ENCODE results near the gene ARSJ.
A peak's percentile ranks its signal among the peaks of the same experiment; 100 is the strongest.
"Not testable (repeated sequence)": the region's sequence is repeated elsewhere in the genome, so short reads cannot be mapped to it uniquely, and the experiment has no call there.

ARSJ gene

GRCh38 chr4:113979148-113979904 is at the start of gene ARSJ:
ARSJ (minus strand) TSS chr4:113979647; CDS start chr4:113978834, 813 bp downstream.
- DNase-seq = peak in 1 of 2 experiments; percentile 58

- DNase-seq = no peak
These were observed 48.6 kb upstream of the ARSJ start for GRCh38 chr4:114028071-114028470.

DNA sequence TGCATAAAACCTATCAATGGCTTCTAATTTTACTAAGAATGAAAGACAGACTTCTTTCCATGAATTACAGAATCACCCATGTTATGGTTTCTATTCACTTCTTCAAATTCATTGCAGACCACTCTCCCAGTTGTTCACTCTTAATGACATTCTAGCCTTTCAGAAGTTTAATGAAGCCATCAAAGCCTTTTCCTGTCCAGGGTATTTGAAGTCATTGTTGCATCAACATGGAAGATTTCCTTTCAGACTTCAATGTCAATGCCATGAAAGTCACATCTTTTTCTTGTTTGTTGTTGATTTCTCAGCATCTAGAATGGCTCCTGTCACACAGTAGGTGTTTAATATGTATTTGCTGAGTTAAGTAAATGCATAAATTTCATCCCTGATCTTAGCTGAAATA is 48.1 kb upstream of the ARSJ start:
- DNase-seq = no peak

DNA sequence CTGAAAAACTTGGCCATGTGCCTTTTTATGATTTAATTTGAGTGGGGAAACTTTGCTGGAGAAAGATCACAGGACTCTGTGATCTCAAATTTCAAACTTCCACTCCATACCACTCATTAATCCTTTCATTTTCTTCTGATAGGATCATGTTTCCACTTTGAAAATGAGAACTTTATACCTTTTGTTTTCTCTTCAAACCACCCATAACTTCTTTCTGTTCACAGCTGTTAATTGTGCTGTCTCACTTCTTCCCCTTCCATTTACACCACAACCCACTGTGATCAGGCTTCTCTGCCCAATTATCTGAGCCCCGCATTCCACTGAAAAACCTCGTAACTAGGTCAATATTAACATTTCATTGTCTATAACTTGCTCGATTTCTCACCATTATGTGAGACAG is 47.0 kb upstream of the ARSJ start:
- no peak for DNase-seq

- peak in 1 of 2 experiments; percentile 30 for DNase-seq
These were observed 45.8 kb upstream of the ARSJ start for GRCh38 chr4:114025176-114025777.

DNA sequence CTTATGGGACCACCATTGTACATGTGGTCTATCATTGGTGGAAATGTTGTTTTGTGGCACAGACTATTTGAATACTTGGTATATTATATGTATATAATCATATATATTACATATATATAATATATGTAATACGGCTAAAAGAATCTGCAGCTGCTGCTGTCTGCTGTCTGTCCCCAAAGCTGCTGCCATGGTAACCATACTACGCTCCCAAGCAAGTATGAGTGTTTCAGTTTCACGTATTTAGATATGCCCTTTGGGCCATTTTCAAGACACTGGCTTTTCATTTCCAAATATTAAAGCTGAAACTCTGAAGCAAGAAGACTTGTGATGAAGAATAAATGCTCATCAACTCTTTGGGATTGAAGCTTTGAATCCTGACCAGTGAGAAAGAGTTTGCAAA is 42.0 kb upstream of the ARSJ start:
- no peak for DNase-seq

DNA sequence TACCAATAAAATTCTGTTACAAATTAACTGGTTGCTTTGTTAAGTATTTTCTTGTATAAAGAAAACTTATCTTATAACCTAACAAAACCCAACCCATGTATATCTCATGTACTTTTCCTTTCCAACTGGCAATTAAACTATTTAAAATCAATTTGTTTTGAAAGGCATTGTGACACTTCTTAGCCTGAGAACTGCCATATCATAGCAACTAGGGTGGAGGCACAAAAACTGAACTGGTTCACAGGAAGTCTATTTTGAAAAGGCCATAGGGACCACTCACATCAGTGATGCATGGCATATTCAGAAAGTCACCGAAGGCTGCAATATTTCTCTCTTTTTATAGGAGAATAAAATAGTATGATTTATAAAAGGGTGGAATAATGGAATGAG is 40.5 kb upstream of the ARSJ start:
- DNase-seq = no peak

- DNase-seq = no peak
These were observed 40.0 kb upstream of the ARSJ start for GRCh38 chr4:114019276-114019968.

- DNase-seq = no peak
These were observed 37.9 kb upstream of the ARSJ start for GRCh38 chr4:114017120-114017917.

- DNase-seq = no peak
These were observed 36.0 kb upstream of the ARSJ start for GRCh38 chr4:114015444-114015899.

GRCh38 chr4:114013201-114013600 is 33.8 kb upstream of the ARSJ start:
- DNase-seq = not testable (repeated sequence)

DNA sequence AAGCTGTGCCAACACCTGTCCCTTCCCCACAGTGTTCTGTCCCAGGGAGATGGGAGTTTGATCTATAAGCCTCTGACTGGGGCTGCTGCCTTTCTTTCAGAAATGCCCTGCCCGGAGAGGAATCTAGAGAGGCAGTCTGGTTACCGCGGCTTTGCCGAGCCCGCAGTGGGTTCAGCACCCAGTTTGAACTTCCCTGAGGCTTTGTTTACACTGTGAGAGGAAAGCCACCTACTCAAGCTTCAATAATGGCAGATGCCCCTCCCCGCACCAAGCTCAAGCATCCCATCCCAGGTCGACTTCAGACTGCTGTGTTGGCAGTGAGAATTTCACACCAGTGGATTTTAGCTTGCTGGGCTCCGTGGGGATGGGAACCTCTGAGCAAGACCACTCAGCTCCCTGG is 33.3 kb upstream of the ARSJ start:
- peak in 1 of 2 experiments; percentile 5 for DNase-seq

DNA sequence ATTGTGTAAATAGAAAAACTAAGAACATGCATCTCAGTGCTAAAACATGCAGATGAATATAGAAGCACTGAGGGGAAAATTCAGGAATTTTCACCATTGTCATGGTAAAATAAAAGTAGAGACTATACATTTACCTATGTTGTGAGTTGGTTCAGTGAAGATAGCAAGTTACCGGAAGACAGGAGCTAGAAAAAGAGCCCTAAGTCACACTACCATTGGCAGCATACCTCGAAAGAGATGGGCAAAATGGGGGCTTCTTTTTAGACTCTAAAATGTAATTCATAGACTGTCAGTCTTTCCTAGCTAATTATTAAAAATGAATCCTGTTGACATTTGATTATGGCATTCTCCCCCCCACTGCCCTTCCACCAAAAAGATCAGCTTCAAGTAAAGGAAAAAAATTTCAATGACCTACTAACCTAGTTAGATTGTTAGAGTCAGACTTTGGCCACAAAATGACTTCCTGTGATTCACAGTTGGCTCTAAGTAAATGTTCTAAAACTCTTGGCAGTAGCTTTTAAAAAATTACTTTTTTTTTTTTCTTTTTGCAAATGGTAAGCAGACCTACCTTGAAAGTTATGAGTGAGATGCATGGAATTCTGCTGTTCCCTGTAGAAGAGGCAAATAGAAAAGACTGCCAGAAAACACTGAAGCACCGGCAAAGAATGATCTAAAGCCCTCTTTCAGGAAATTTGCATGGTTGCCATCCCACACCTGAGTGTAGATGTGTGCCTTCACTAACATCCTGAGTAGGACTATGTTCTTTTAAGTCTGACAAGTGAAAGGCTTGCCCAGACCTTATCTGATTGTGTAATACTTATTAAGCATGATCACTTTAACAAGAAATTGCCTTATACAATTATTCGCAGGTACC is 26.4 kb upstream of the ARSJ start:
- DNase-seq = no peak

GRCh38 chr4:114004483-114005226 is 25.2 kb upstream of the ARSJ start:
- not testable (repeated sequence) for DNase-seq

DNA sequence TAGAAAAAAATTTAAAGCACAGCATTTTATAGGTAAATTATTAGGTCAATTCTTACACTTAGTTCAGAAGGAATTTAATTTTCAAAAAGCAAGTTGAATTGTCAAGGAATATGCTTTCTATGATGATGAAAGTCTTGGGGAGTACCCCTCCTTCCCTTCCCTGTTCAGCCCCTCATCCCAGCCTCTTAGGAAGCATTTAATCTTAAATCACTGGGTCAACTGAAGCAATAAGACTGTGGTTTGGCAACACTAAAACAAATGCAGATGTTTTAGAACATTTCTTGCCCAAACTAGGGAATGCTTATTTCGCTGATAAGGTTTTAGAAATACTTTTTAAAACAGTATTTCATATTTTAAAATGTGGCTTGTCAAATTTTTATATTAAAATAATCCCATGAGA is 19.1 kb upstream of the ARSJ start:
- DNase-seq = no peak

- no peak for DNase-seq
These were observed 18.6 kb upstream of the ARSJ start for GRCh38 chr4:113998079-113998478.

DNA sequence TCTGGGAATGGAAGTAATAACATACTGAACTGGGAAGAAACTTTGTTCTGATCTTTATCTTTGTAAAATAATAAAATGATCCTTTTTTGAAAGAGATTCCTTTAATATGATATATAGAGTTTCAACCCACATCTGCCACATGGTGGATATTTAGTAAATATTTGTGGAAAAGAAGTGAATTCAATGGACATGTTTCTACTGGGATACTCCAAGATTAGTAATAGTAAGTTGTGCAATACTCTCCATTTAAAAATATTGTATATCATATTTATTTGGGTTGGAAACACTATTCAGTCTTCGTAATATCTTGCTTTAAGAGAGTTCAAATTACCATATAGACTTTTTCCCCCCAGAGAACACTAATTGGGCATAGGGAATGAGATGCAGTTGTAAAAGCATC is 17.8 kb upstream of the ARSJ start:
- DNase-seq = no peak

GRCh38 chr4:113996599-113997177 is 17.2 kb upstream of the ARSJ start:
- no peak for DNase-seq

- no peak for DNase-seq
These were observed 14.4 kb upstream of the ARSJ start for GRCh38 chr4:113993887-113994286.

DNA sequence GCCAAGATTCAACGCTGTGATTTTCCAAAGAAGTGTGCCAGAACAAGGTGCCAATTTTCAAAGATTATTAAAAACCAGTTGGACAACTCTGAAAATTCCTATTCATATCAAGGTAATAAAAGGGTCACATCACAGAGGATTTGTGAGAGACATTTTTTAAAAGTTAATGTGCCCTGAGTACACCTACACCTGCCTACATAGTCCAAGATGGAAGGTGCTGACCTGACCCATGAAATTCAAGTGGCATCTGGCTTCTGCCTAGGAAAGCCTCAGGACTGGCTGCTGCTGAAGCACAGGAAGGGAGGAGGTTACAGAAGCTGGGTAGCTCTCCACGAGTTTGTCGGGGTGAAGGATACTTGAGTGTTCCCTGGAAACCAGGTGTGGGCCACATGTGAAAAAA is 11.4 kb upstream of the ARSJ start:
- no peak for DNase-seq

GRCh38 chr4:113987382-113987941 is 8.0 kb upstream of the ARSJ start:
- no peak for DNase-seq

Data from NCI-H526 (cell line).